ENCODE results near the gene SNAP29.
A peak's percentile ranks its signal among the peaks of the same experiment; 100 is the strongest.
"Not testable (repeated sequence)": the region's sequence is repeated elsewhere in the genome, so short reads cannot be mapped to it uniquely, and the experiment has no call there.

The SNAP29 gene

DNA sequence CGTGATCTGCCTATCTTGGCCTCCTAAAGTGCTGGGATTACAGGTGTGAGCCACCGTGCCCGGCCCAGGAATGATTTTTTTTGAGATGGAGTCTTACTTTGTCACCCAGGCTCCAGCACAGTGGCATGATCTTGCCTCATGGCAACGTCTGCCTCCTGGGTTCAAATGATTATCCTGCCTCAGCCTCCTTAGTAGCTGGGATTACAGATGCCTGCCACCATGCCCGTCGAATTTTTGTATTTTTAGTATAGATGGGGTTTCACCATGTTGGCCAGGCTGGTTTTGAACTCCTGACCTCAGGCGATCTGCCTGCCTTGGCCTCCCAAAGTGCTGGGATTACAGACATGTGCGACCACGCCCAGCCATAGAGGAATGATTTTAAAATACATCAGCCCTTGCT lies 76.2 kb downstream of the SNAP29 start:
- H3K9me3 ChIP-seq (ENCODE audit: control insufficient read depth, low read length); H3K27ac ChIP-seq (ENCODE audit: low read depth, low read length, severe bottlenecking); H3K4me1 ChIP-seq (ENCODE audit: control insufficient read depth, insufficient read depth, low read length, poor library complexity, severe bottlenecking); H3K4me3 ChIP-seq (ENCODE audit: extremely low read depth, insufficient read depth, low read length, poor library complexity, severe bottlenecking): not testable (repeated sequence)
- WGBS, 2 experiments (ENCODE audit: insufficient coverage in 2 of 2) = 90 to 99% methylated on average over 4 to 8 of the region's 9 CpGs
- peaks cover 60% of the 10 kb centered on the region for H3K36me3 ChIP-seq (ENCODE audit: control insufficient read depth, insufficient read depth, low read length)

DNA sequence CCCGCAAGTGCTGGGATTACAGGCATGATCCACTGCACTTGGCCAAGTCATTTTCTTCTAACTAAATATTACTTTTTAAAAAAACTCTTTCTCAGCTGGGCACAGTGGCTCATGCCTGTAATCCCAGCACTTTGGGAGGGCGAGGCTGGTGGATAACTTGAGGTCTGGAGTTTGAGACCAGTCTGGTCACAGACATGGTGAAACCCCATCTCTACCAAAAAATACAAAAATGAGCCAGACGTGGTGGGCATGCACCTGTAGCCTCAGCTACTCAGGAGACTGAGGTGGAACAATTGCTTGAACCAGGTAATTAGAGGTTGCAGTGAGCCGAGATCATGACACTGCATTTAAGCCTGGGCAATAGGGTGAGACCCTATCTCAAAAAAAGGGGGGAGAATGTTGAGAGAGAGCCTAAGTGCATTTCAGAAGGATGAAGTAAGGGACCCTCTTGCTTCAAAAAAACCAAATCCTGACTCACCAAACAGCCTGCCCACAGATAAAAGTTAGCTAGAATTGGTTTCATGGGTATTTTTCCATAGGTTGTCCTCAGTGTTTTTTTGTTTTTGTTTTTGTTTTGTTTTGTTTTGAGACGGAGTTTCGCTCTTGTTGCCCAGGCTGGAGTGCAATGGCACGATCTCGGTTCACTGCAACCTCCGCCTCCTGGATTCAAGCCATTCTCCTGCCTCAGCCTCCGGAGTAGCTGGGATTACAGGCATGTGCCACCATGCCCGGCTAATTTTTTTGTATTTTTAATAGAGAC lies 77.2 kb downstream of the SNAP29 start:
- not testable (repeated sequence) for H3K4me1 ChIP-seq (ENCODE audit: control insufficient read depth, insufficient read depth, low read length, poor library complexity, severe bottlenecking); H3K4me3 ChIP-seq (ENCODE audit: extremely low read depth, insufficient read depth, low read length, poor library complexity, severe bottlenecking); H3K9me3 ChIP-seq (ENCODE audit: control insufficient read depth, low read length)
- 97 to 98% methylated on average over 9 to 10 of the region's 11 CpGs for WGBS, 2 experiments (ENCODE audit: insufficient coverage in 2 of 2)
- Histone ChIP-seq H3K36me3 (ENCODE audit: control insufficient read depth, insufficient read depth, low read length) (peaks cover 66% of the 10 kb centered on the region), H3K27ac (ENCODE audit: low read depth, low read length, severe bottlenecking) (peak overlapping the region; percentile 36)

DNA sequence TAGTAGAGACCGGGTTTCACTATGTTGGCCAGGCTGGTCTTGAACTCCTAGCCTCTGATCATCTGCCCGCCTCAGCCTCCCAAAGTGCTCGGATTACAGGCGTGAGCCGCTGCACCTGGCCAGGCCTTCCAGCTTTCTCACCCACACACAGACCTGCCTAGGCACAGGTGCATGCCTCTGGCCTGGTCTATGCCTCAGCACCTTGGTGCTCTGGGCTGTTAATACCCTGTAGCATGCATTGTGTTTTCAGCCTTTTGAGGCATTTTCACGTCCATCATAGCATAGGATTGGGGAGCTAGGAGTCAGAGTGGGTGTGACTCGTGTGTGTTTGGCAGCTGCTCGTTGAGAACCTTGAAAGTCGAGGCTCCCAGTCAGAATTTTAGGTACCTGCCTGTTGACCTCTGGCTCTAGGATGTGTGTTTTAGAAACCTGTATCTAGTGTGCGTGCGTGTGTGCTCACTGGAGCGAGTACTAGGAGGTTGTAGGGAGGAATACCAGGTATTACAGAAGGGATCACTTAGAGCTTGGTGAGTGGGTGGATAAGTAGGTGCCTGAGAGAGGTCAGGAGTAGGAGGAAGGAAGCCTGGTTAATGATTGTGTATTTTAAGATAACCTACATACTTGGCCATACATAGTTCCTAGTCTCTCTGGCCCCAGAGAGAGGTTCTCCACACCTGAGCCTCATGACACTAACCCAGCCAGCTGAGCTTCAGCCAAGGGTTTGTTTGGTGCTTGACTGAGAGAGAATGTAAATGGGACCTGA lies 78.4 kb downstream of the SNAP29 start:
- Histone ChIP-seq H3K9me3 (ENCODE audit: control insufficient read depth, low read length) (no peaks in the 10 kb centered on the region), H3K27ac (ENCODE audit: low read depth, low read length, severe bottlenecking) (no peak overlapping the region), H3K36me3 (ENCODE audit: control insufficient read depth, insufficient read depth, low read length) (peaks cover 75% of the 10 kb centered on the region), H3K4me3 (ENCODE audit: extremely low read depth, insufficient read depth, low read length, poor library complexity, severe bottlenecking) (no peak overlapping the region), H3K4me1 (ENCODE audit: control insufficient read depth, insufficient read depth, low read length, poor library complexity, severe bottlenecking) (peaks cover 4% of the 10 kb centered on the region)
- WGBS, 2 experiments (ENCODE audit: insufficient coverage in 2 of 2) = 86 to 93% methylated on average over 8 to 11 of the region's 12 CpGs

DNA sequence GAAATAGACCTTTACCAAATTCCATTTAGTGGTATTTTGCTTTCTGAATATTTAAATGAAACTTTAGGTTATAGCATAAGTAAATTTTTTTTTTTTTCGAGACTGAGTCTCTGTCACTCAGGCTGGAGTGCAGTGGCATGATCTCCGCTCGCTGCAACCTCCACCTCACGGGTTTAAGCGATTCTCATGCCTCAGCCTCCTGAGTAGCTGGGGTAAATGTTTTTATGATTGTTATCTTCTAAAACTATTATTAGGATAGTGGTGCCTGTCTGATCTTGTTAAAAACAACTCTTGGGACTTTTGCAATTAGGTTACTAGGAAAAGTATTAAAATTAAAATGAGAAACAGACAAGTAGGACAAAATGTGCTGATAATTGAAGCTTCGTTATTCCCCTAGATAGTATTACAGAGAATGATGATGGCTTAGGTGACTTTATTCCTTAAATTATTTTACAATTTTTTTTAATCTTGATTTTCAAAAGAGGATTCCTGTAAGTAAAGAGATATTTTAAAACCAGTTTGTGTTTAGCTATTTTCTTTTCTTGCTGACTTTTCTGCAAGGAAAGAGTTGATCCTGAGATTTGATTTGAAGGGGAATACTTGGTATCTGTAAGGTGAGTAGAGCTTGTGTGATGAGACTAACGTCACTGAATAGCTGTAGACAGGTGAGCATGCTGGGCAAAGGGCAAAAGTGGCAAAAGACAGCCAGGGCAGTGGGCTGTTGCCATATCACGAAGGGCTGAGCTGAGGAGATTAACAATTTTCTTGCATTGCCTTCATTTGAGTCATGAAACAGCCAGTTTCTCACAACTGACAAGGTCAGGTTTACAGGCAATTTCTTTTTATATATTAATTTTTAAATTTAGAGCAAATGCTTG lies 79.2 kb downstream of the SNAP29 start:
- peaks cover 4% of the 10 kb centered on the region for H3K4me1 ChIP-seq (ENCODE audit: control insufficient read depth, insufficient read depth, low read length, poor library complexity, severe bottlenecking)
- no peaks in the 10 kb centered on the region for H3K9me3 ChIP-seq (ENCODE audit: control insufficient read depth, low read length)
- 97 to 98% methylated on average over 5 to 6 of the region's 8 CpGs for WGBS, 2 experiments (ENCODE audit: insufficient coverage in 2 of 2)
- no peak overlapping the region for H3K4me3 ChIP-seq (ENCODE audit: extremely low read depth, insufficient read depth, low read length, poor library complexity, severe bottlenecking)
- H3K27ac ChIP-seq (ENCODE audit: low read depth, low read length, severe bottlenecking) = no peak overlapping the region
- H3K36me3 ChIP-seq (ENCODE audit: control insufficient read depth, insufficient read depth, low read length) = peaks cover 78% of the 10 kb centered on the region

DNA sequence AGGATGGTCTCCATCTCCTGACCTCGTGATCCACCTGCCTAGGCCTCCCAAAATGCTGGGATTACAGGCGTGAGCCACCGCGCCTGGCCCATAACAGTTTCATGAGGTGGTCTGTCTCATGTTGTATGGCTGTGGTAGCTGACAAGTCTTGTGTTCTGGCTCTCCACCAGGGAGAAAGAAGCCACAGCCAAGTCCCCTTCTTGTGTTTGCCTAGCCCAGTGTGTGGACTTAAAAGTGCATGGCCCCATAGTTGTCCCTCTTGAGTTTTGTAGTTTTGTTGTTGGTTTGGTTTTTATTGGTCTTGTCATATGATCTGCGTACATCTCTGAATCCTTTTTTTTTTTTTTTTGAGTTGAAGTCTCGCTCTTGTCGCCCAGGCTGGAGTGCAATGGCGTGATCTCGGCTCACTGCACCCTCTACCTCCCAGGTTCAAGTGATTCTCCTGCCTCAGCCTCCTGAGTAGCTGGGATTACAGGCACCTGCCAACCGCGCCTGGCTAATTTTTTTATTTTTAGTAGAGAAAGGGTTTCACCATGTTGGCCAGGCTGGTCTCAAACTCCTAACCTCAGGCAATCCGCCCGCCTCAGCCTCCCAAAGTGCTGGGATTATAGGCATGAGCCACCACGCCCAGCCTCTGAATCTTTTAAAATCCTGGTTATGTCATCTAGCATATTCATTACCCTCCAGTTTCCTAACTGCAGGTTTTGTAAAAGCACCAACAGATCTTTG lies 80.8 kb downstream of the SNAP29 start:
- H3K9me3 ChIP-seq (ENCODE audit: control insufficient read depth, low read length); H3K4me1 ChIP-seq (ENCODE audit: control insufficient read depth, insufficient read depth, low read length, poor library complexity, severe bottlenecking); H3K27ac ChIP-seq (ENCODE audit: low read depth, low read length, severe bottlenecking); H3K4me3 ChIP-seq (ENCODE audit: extremely low read depth, insufficient read depth, low read length, poor library complexity, severe bottlenecking): not testable (repeated sequence)
- WGBS, 2 experiments (ENCODE audit: insufficient coverage in 2 of 2) = 90 to 92% methylated on average over 5 to 8 of the region's 14 CpGs
- peaks cover 69% of the 10 kb centered on the region for H3K36me3 ChIP-seq (ENCODE audit: control insufficient read depth, insufficient read depth, low read length)

DNA sequence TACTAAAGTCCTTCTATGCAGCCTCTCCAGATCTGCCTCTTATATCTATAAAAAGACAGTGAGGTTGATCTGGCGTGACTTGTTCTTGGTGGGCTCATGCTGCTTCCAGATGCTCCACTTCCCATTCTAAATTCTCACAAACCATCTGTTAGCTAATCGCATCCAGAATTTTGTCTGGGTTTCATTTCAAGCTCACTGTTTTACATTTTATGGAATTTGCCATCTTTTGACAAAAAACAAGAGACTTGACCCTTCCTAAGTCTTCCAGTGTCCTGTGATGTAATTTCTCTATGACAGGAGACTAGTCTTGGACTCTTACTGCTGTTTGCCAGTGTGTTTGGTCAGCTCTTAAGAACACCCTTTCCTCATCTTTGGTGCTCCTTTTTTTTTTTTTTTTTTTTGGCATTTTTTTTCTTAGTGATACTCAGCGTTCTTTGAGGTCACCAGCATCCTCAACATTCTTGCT lies 81.4 kb downstream of the SNAP29 start:
- H3K4me1 ChIP-seq (ENCODE audit: control insufficient read depth, insufficient read depth, low read length, poor library complexity, severe bottlenecking) = peaks cover 9% of the 10 kb centered on the region
- H3K27ac ChIP-seq (ENCODE audit: low read depth, low read length, severe bottlenecking) = no peak overlapping the region
- no peak overlapping the region for H3K4me3 ChIP-seq (ENCODE audit: extremely low read depth, insufficient read depth, low read length, poor library complexity, severe bottlenecking)
- 90 to 94% methylated on average over 2 to 3 of the region's 3 CpGs for WGBS, 2 experiments (ENCODE audit: insufficient coverage in 2 of 2)
- peaks cover 63% of the 10 kb centered on the region for H3K36me3 ChIP-seq (ENCODE audit: control insufficient read depth, insufficient read depth, low read length)
- no peaks in the 10 kb centered on the region for H3K9me3 ChIP-seq (ENCODE audit: control insufficient read depth, low read length)

Data from mesodermal cell (in vitro differentiated cells).